Heart left ventricle (tissue), 16 donors: Measurements from ENCODE around the gene ZBTB46. TPM values are rescaled to one million over a fixed set of nuclear protein-coding genes. Genes with fewer than 3 reads are reported as not detected.
A peak's percentile ranks its signal among the peaks of the same experiment; 100 is the strongest.
"Not testable (repeated sequence)": the region's sequence is repeated elsewhere in the genome, so short reads cannot be mapped to it uniquely, and the experiment has no call there.

ENCODE experiments used
- ATAC-seq, 4 donors: fragments of 200-7000 bp; cut with Tn5 transposase; one replicate each; pipeline ENCODE4 v1.9.1; 2020 to 2022; ENCODE audit warnings: moderate library complexity in 4 of 4, mild to moderate bottlenecking in 3 of 4, moderate number of reproducible peaks in 1 of 4
- DNase-seq, 5 donors: peaks; one replicate each; pipeline ENCODE4 v3.0.0-alpha.2; 2020
- H3K27ac ChIP-seq, 12 donors: fragments of 200-600 bp; sonication (generic) in 4 of 12; one replicate each; pipeline versions ENCODE4 v1.5.0 to v1.8.0; 2016 to 2022; ENCODE audit warnings: mild to moderate bottlenecking in 2 of 12
- H3K27me3 ChIP-seq, 9 donors: fragments of 200-600 bp; sonication (generic) in 2 of 9; one replicate each; pipeline versions ENCODE4 v1.5.1 to v1.8.0; 2016 to 2022; ENCODE audit warnings: mild to moderate bottlenecking in 3 of 9
- H3K36me3 ChIP-seq, 9 donors: fragments of 200-600 bp; sonication (generic) in 2 of 9; one replicate each; pipeline versions ENCODE4 v1.5.0 to v1.8.0; 2018 to 2022; ENCODE audit warnings: mild to moderate bottlenecking in 2 of 9
- H3K4me1 ChIP-seq, 12 donors: fragments of 200-600 bp; sonication (generic) in 4 of 12; one replicate each; pipeline versions ENCODE4 v1.5.0 to v1.8.0; 2016 to 2022; ENCODE audit warnings: mild to moderate bottlenecking in 3 of 12
- H3K4me3 ChIP-seq, 12 donors: fragments of 200-600 bp; sonication (generic) in 4 of 12; one replicate each; pipeline versions ENCODE4 v1.5.0 to v1.8.0; 2017 to 2022; ENCODE audit warnings: mild to moderate bottlenecking in 9 of 12, moderate library complexity in 4 of 12
- H3K9me3 ChIP-seq, 12 donors: fragments of 200-600 bp; sonication (generic) in 4 of 12; one replicate each; pipeline versions ENCODE4 v1.5.0 to v1.8.0; 2016 to 2022; ENCODE audit warnings: mild to moderate bottlenecking in 1 of 12
- POLR2A ChIP-seq, 2 donors: fragments of 450-650 bp; IDR thresholded peaks; one replicate each; pipeline ENCODE4 v1.6.1; 2017; ENCODE audit warnings: antibody characterized with exemption in 2 of 2, mild to moderate bottlenecking in 2 of 2, moderate library complexity in 2 of 2
- WGBS, 4 donors: extraction: QIAGEN DNeasy Blood & Tissue Kit in 2 of 4; methylation state at CpG; one replicate each; pipeline versions ENCODE4 v1.1.5 to v1.1.7; 2013 to 2018; 5-methylcytosine and 5-hydroxymethylcytosine counted together
- intact Hi-C, 10 donors: fragments of 100-400 bp; cut with DNase I; formaldehyde crosslinking; loops; one replicate each; pipeline versions ENCODE4 v1.11.1 to v1.14.2; 2022
- polyA plus RNA-seq, 2 donors: library from polyadenylated mRNA; stranded (reverse); fragments of 200-250 nt; gene quantifications; one replicate each; pipeline ENCODE4 v1.2.3, GENCODE V29; 2013
- total RNA-seq, 9 donors: library from RNA; depleted of rRNA in 2 of 9; stranded (reverse); fragments of >200 nt in 2 of 9; fragmentation: NEBNext Ultra II Directional in 3 of 9; extraction: Animal tissue kit (Norgen Biotek cat#: 25700) in 3 of 9; gene quantifications; one replicate each; pipeline versions ENCODE4 v1.1.0 to v1.2.4, GENCODE V29; 2016 to 2023
- TF ChIP-seq, protein P1 (sequence below), 12 donors: fragments of 200-600 bp; sonication (generic) in 4 of 12; IDR thresholded peaks; one replicate each; pipeline versions ENCODE4 v1.5.0 to v1.8.0; 2018 to 2022; ENCODE audit warnings: antibody characterized with exemption in 12 of 12, mild to moderate bottlenecking in 5 of 12
- donor health status: ischemic (EF 13 %, LVEDD 7.1; RV severe dilation, severe dysfunction).
- donor health status: healthy with polysubstance abuse.
- donor health status: DM: no; HTN: yes; CAD: no.
- donor health status: DM: no; HTN: no; CAD: no.
- donor health status: ischemic (EF 25% LVEDD 6.9; RV normal size, moderate dysfunction).
- donor health status: ischemic (EF 25% LVEDD 5.7; RV mildly dilated, moderate dysfunction).
- donor health status: healthy.
- donor health status: DM: yes; HTN: yes; CAD: no.
- donor health status: ischemic (EF 35%, LVEDD 5.7; RV mildly dilated, moderate dysfunction).
- donor health status: nonischemic (EF 11% LVEDD 7.7; RV severe dilation, severe dysfunction).
- donor health status: DM: yes; HTN: yes; CAD: no.
- donor health status: PGD.
- donor health status: ischemic (EF 29% LVEDD 5.4; RV normal size, mild dysfunction).
- donor health status: nonischemic (EF 23%, LVEDD 6.1; RV moderate dilation, normal function).

The ZBTB46 gene
- total and polyA plus RNA-seq, 11 donors: 6.6 to 27.4 (median 14.3) TPM

DNA sequence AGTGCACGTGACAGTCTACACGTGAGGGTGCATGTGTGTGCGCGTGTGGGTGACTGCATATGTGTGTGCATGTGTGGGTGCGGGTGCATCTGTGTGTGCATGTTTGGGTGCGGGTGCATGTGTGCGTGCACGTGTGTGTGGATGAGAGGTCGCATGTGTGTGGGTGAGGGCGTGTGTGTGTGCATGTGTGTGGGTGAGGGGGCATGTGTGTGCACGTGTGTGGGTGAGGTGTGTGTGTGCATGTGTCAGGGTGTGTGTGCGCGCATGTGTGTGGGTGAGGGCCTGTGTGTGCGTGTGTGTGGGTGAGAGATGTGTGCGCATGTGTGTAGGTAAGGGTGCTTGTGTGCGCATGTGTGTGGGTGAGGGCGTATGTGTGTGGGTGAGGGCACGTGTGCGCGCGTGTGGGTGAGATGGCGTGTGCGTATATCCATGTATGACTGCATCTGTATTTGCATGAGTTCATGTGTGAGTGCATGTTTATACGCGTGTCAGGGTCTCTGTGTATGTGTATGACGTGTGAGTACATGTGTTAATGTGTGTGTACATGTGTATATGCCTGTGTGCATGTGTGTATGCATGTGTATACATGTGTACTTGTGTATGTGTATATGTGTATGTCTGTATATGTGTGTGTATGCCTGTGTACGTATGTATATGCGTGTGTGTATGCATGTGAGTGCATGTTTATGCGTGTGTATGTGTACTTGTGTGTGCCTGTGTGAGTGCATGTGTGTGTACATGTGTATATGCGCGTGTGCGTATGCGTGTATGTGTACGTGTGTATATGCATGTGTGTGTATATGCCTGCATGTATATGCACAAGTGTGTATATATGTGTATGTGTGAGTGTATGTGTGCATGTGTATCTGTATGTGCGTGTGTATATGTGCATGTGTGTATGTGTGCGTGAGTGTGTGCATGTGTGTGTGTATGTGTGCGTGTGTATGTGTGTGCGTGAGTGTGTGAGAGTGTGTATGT is 98.7 kb downstream of the ZBTB46 start:
- intact Hi-C loops: loop anchor here in 1 of 10 donors (10.0 kb wide), 1 partner anchor 58 kb away; no protein-coding TSS in a partner anchor
- Histone ChIP-seq H3K27me3 (no peaks in the 10 kb centered on the region), H3K4me1 (peaks cover 0 to 27% (median 1%) of the 10 kb centered on the region in 12 donors), H3K4me3 (no peak overlapping the region), H3K27ac (no peak overlapping the region), H3K9me3 (no peaks in the 10 kb centered on the region), H3K36me3 (peaks cover 0 to 34% (median 30%) of the 10 kb centered on the region in 9 donors)
- TF ChIP-seq POLR2A (IDR thresholded peaks at IDR 0.05): no peak
- TF ChIP-seq, protein P1, sequence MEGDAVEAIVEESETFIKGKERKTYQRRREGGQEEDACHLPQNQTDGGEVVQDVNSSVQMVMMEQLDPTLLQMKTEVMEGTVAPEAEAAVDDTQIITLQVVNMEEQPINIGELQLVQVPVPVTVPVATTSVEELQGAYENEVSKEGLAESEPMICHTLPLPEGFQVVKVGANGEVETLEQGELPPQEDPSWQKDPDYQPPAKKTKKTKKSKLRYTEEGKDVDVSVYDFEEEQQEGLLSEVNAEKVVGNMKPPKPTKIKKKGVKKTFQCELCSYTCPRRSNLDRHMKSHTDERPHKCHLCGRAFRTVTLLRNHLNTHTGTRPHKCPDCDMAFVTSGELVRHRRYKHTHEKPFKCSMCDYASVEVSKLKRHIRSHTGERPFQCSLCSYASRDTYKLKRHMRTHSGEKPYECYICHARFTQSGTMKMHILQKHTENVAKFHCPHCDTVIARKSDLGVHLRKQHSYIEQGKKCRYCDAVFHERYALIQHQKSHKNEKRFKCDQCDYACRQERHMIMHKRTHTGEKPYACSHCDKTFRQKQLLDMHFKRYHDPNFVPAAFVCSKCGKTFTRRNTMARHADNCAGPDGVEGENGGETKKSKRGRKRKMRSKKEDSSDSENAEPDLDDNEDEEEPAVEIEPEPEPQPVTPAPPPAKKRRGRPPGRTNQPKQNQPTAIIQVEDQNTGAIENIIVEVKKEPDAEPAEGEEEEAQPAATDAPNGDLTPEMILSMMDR (IDR thresholded peaks at IDR 0.05): no peak
- DNase-seq (no peak), ATAC-seq (no peak)
- 86 to 91% (median 88%) methylated on average over 38 of the region's 38 CpGs for WGBS, 4 donors

DNA sequence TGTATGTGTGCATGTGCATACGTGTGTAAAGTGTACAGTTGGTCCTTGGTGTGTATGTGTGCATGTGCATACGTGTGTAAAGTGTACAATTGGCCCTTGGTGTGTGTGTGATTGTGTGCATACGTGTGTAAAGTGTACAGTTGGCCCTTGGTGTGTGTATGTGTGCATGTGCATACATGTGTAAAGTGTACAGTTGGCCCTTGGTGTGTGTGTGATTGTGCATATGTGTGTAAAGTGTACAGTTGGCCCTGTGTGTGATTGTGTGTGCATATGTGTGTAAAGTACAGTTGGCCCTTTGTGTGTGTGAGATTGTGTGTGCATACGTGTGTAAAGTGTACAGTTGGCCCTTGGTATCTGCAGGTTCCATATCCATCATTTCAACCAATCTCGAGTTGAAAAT is 99.7 kb downstream of the ZBTB46 start:
- DNase-seq (no peak), ATAC-seq (no peak)
- peaks cover 0 to 24% (median 0%) of the 10 kb centered on the region in 12 donors for H3K4me1 ChIP-seq
- H3K9me3 ChIP-seq: no peaks in the 10 kb centered on the region
- 76 to 91% (median 87%) methylated on average over 5 of the region's 5 CpGs for WGBS, 4 donors
- no peak overlapping the region for H3K27ac ChIP-seq
- TF ChIP-seq, protein P1 (IDR thresholded peaks at IDR 0.05): no peak
- no peak for TF ChIP-seq POLR2A (IDR thresholded peaks at IDR 0.05)
- peaks cover 0 to 35% (median 31%) of the 10 kb centered on the region in 9 donors for H3K36me3 ChIP-seq
- H3K4me3 ChIP-seq: no peak overlapping the region
- no peaks in the 10 kb centered on the region for H3K27me3 ChIP-seq
- intact Hi-C loops: loop anchor here in 1 of 10 donors (10.0 kb wide), 1 partner anchor 57 kb away; no protein-coding TSS in a partner anchor

DNA sequence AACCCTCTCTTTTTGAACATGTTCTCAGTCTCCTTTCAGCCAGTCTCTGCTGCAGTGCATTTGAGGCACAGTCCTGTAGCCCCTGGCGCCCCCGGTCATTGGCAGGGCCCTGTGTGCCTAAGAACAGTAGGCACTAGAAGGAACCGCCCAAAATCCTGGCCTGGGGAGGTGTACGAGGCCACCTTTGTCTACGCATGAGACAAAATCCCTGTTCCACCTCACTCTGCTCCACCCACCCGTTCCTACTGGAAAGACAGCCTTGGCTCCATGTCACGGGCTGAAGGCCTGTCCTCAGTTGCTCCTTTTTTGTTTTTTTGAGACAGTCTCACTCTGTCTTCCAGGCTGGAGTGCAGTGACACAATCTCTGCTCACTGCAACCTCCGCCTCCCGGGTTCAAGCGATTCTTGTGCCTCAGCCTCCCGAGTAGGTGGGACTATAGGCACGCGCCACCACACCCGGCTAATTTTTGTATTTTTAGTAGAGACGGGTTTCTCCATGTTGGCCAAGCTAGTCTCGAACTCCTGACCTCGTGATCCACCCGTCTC is 100.8 kb downstream of the ZBTB46 start:
- intact Hi-C loops: loop anchor here in 1 of 10 donors (10.0 kb wide), 1 partner anchor 55 kb away; no protein-coding TSS in a partner anchor
- Histone ChIP-seq H3K36me3 (peaks cover 0 to 32% (median 22%) of the 10 kb centered on the region in 9 donors), H3K27ac (peak overlapping the region in 1 of 12 donors; percentile 73), H3K9me3 (peaks cover 0 to 10% (median 6%) of the 10 kb centered on the region in 12 donors), H3K4me1 (peaks cover 0 to 24% (median 0%) of the 10 kb centered on the region in 12 donors)
- 93 to 96% (median 95%) methylated on average over 18 of the region's 18 CpGs for WGBS, 4 donors
- not testable (repeated sequence) for ATAC-seq, H3K4me3 ChIP-seq, H3K27me3 ChIP-seq, DNase-seq

DNA sequence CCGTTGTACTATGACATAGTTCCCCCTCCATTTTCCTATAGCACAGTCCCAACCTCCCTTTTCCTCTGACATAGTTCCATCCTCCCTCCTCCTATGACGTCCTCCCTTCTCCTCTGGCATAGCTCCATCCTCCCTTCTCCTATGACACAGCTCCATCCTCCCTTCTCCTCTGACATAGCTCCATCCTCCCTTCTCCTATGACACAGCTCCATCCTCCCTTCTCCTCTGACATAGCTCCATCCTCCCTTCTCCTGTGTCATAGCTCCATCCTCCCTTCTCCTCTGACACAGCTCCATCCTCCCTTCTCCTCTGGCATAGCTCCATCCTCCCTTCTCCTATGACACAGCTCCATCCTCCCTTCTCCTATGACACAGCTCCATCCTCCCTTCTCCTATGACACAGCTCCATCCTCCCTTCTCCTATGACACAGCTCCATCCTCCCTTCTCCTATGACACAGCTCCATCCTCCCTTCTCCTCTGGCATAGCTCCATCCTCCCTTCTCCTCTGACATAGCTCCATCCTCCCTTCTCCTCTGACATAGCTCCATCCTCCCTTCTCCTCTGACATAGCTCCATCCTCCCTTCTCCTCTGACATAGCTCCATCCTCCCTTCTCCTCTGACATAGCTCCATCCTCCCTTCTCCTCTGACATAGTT is 108.0 kb downstream of the ZBTB46 start:
- intact Hi-C loops, H3K27ac ChIP-seq, H3K27me3 ChIP-seq, ATAC-seq, H3K4me1 ChIP-seq, H3K4me3 ChIP-seq, DNase-seq: not testable (repeated sequence)
- Histone ChIP-seq H3K36me3 (peaks cover 0 to 57% (median 27%) of the 10 kb centered on the region in 9 donors), H3K9me3 (peaks cover 0 to 34% (median 17%) of the 10 kb centered on the region in 12 donors)
- WGBS, 4 donors: 63 to 75% (median 68%) methylated on average over 2 of the region's 2 CpGs
